GM19455 (cell line): ENCODE measurements around the gene ATP2B2.

Experiments used
- ATAC-seq: cut with Tn5 transposase; IDR thresholded peaks from one replicate; pipeline ENCODE4 v1.9.1; 2021; ENCODE audit not compliant: unreplicated experiment

Gene ATP2B2

GRCh38 chr3:10350324-10350985 lies 154.9 kb downstream of the ATP2B2 start:
- ATAC-seq, result no peak

- ATAC-seq, result no peak
Measured at GRCh38 chr3:10349801-10350200, 155.6 kb downstream of the ATP2B2 start.

GRCh38 chr3:10348404-10348721 lies 157.0 kb downstream of the ATP2B2 start:
- no peak for ATAC-seq

GRCh38 chr3:10347648-10348403 lies 157.6 kb downstream of the ATP2B2 start:
- no peak for ATAC-seq

GRCh38 chr3:10345911-10346310 lies 159.5 kb downstream of the ATP2B2 start:
- ATAC-seq, result no peak

- no peak for ATAC-seq
Measured at GRCh38 chr3:10344944-10345575, 160.3 kb downstream of the ATP2B2 start.

- ATAC-seq, result no peak
Measured at GRCh38 chr3:10344147-10344943, 161.0 kb downstream of the ATP2B2 start.

- ATAC-seq, result no peak
Measured at GRCh38 chr3:10343526-10343925, 161.9 kb downstream of the ATP2B2 start.

GRCh38 chr3:10342781-10343180 lies 162.6 kb downstream of the ATP2B2 start:
- ATAC-seq, result no peak

GRCh38 chr3:10341901-10342398 lies 163.4 kb downstream of the ATP2B2 start:
- no peak for ATAC-seq

- no peak for ATAC-seq
Measured at GRCh38 chr3:10340476-10340875, 164.9 kb downstream of the ATP2B2 start.

- ATAC-seq, result no peak
Measured at GRCh38 chr3:10340046-10340445, 165.3 kb downstream of the ATP2B2 start.

GRCh38 chr3:10339376-10339955 lies 165.9 kb downstream of the ATP2B2 start:
- ATAC-seq, result no peak

- ATAC-seq, result no peak
Measured at GRCh38 chr3:10338591-10339353, 166.6 kb downstream of the ATP2B2 start.

GRCh38 chr3:10338164-10338470 lies 167.3 kb downstream of the ATP2B2 start:
- ATAC-seq, result no peak

- ATAC-seq, result no peak
Measured at GRCh38 chr3:10337323-10338163, 167.8 kb downstream of the ATP2B2 start.

GRCh38 chr3:10336761-10337160 lies 168.6 kb downstream of the ATP2B2 start:
- no peak for ATAC-seq

GRCh38 chr3:10335871-10336622 lies 169.3 kb downstream of the ATP2B2 start:
- ATAC-seq, result no peak
